Stomach smooth muscle (tissue), 2 donors: ENCODE results near the gene RPL36.

Source experiments
- H3K27ac ChIP-seq: one replicate; pipeline ENCODE4 v1.7.0; 2013; ENCODE audit warnings: mild to moderate bottlenecking, low read length, inconsistent platforms
- H3K27me3 ChIP-seq, 2 donors: one replicate each; pipeline ENCODE4 v1.7.0; 2013; ENCODE audit warnings: low read length in 2 of 2; ENCODE audit not compliant: insufficient read depth in 2 of 2, control insufficient read depth in 1 of 2
- H3K36me3 ChIP-seq, 2 donors: one replicate each; pipeline ENCODE4 v1.7.0; 2013; ENCODE audit warnings: low read length in 2 of 2; ENCODE audit not compliant: control insufficient read depth in 2 of 2, insufficient read depth in 2 of 2
- H3K4me1 ChIP-seq: one replicate; pipeline ENCODE4 v1.7.0; 2013; ENCODE audit warnings: low read length; ENCODE audit not compliant: control insufficient read depth, insufficient read depth
- H3K4me3 ChIP-seq, 2 donors: one replicate each; pipeline ENCODE4 v1.7.0; 2013; ENCODE audit warnings: low read length in 2 of 2
- H3K9ac ChIP-seq, 2 donors: one replicate each; pipeline ENCODE4 v1.7.0; 2013; ENCODE audit warnings: low read length in 2 of 2, mild to moderate bottlenecking in 1 of 2
- H3K9me3 ChIP-seq, 2 donors: one replicate each; pipeline ENCODE4 v1.7.0; 2013; ENCODE audit warnings: low read length in 2 of 2; ENCODE audit not compliant: control insufficient read depth in 2 of 2
- donor health status: healthy.
- donor health status: Pancreatic carcinoma.

RPL36 gene

DNA sequence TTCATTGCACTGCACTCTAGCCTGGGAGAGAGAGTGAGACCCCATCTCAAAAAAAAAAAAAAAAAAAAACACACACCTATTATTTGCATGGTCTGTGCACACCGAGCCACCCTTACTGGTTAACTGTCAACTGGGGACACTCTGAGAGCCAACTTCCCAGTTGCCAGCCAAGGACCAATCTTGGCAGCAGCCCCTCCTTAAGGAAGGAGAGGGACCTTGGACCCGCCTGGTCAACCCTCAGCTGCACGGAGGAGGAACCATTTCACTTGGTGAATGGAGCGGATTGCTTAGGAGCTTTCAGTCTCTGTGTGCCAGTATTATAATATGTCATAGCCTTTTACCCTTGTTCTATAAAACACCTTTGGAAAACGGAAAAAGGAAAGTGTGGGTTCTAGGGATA lies 34.7 kb upstream of the RPL36 start:
- H3K36me3 ChIP-seq = peaks cover 69 to 73% of the 10 kb centered on the region in 2 donors
- no peak overlapping the region for H3K27ac ChIP-seq
- no peak overlapping the region for H3K4me3 ChIP-seq
- H3K4me1 ChIP-seq = no peaks in the 10 kb centered on the region
- H3K9ac ChIP-seq = no peak overlapping the region
- no peaks in the 10 kb centered on the region for H3K27me3 ChIP-seq
- no peaks in the 10 kb centered on the region for H3K9me3 ChIP-seq

DNA sequence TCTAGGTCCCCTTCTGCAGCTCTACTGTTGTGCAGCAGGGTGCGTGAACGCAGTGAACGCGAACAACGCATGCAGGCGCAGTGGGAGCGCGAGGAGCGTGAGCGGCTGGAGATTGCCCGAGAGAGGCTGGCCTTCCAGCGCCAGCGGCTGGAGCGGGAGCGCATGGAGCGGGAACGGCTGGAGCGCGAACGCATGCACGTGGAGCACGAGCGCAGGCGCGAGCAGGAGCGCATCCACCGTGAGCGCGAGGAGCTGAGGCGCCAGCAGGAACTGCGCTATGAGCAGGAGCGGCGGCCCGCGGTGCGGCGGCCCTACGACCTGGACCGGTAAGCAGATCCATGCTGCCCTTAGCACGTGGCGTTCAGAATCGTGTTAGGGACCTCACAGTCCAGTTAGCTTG lies 28.6 kb upstream of the RPL36 start:
- H3K4me3 ChIP-seq = no peak overlapping the region
- H3K27me3 ChIP-seq = no peaks in the 10 kb centered on the region
- no peak overlapping the region for H3K27ac ChIP-seq
- H3K9me3 ChIP-seq = no peaks in the 10 kb centered on the region
- no peaks in the 10 kb centered on the region for H3K4me1 ChIP-seq
- no peak overlapping the region for H3K9ac ChIP-seq
- H3K36me3 ChIP-seq = peaks cover 61 to 73% of the 10 kb centered on the region in 2 donors

DNA sequence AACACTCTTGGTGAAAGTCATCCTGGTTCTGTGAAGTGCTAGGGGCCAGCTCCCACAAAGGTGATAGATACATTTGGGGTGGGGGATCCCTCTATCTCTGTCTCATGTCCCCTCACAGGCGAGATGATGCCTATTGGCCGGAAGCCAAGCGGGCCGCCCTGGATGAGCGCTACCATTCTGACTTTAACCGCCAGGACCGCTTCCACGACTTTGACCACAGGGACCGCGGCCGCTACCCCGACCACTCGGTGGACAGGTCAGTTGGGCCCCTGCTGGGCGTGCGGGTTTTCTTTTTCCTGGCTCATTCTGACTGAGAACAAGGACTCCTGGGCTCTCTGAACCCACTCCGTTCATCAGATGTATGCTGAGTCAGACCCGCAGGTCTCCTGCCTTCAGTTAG lies 26.2 kb upstream of the RPL36 start:
- peaks cover 63 to 77% of the 10 kb centered on the region in 2 donors for H3K36me3 ChIP-seq
- no peak overlapping the region for H3K9ac ChIP-seq
- no peaks in the 10 kb centered on the region for H3K4me1 ChIP-seq

DNA sequence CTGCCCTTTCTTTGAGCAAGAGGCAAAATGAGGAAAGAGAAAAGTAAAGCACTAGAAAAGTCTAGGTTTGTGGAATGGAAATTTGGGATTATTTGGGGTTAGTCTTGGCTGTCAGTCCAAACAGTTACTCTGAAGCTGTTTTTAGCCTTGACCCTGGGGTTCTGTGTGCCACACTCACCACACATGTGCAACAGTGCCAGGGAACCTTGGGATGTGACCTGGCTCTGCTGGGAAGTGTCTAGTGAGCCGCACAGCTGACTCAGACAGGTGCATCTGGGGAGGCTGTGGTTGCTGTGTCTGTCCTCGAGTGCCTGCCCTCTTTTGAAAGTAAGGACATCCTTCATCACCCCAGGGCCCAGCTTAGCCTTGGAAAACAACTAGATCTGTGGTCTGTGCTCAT lies 25.6 kb upstream of the RPL36 start:
- no peak overlapping the region for H3K4me3 ChIP-seq
- no peaks in the 10 kb centered on the region for H3K4me1 ChIP-seq
- H3K27me3 ChIP-seq = no peaks in the 10 kb centered on the region
- H3K27ac ChIP-seq = no peak overlapping the region
- H3K9me3 ChIP-seq = no peaks in the 10 kb centered on the region
- no peak overlapping the region for H3K9ac ChIP-seq
- peaks cover 69 to 80% of the 10 kb centered on the region in 2 donors for H3K36me3 ChIP-seq

More for the DNA sequence above, 26.2 kb upstream of the RPL36 start:
- Histone ChIP-seq H3K27me3 (no peaks in the 10 kb centered on the region), H3K27ac (no peak overlapping the region), H3K9me3 (no peaks in the 10 kb centered on the region), H3K4me3 (no peak overlapping the region)

DNA sequence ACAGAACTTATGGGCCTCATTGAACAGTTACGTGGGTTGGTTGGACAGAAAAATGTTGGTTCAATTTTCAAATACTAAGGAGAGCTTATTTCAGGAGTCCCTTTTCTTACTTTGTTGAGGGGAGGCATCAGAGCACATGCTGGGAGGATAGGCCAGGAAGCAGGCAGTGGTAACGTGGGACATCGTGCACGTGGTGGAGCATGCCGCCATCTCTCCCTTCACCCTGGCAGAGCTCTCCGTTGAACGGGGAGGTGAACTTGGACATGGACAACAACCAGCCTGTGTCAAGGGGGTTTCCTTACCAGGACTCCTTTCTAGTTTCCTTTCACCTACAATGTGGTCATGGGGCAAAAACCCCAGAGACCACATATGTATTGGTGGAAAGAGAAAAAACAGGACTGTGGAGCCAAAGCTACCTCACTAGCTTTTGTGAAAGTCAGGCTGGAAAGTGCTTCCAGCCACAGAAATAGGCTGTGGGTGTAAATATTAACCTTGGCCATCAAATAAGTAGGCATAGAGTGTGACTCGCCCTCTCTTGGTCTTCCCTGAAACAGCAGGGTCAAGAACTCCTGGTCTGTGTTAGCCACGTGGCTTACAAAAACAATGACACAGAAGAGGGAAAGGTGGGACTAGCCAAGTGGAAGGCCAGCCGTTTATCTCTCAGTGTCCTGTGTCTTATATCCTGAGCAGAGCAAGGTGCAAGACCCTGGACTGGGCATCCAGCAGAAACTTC lies 24.1 kb upstream of the RPL36 start:
- Histone ChIP-seq H3K27ac (no peak overlapping the region), H3K9ac (no peak overlapping the region), H3K4me1 (no peaks in the 10 kb centered on the region), H3K27me3 (no peaks in the 10 kb centered on the region), H3K36me3 (peaks cover 62 to 69% of the 10 kb centered on the region in 2 donors), H3K4me3 (no peak overlapping the region), H3K9me3 (no peaks in the 10 kb centered on the region)

DNA sequence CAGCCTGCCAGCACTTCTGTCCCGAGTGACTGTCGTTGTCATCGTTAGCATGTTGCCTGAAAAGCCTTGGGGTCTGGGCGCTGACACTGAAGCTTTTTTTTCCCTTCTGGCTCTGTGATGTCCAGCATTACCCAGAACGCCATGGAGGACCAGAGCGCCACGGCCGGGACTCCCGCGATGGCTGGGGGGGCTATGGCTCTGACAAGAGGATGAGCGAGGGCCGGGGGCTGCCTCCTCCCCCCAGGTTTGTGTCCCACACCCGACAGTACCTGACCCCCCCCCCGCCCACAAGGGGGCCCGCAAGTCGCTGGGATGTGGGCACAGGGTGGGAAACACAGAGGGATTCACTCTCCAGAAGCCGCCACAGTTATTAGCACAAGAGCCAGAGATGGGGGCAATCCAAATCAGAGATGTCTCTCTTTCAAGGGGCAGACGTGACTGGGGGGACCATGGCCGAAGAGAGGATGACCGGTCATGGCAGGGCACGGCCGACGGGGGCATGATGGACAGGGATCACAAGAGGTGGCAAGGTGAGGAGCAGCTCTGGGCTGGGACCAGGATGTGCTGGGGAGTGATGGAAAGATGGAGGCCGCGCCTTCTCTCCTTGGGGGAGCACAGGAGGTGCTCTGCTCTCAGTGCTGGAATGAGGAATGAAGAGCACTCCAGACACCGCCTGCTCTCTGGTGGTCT lies 23.0 kb upstream of the RPL36 start:
- Histone ChIP-seq H3K9me3 (no peaks in the 10 kb centered on the region), H3K9ac (no peak overlapping the region), H3K4me1 (no peaks in the 10 kb centered on the region), H3K4me3 (no peak overlapping the region), H3K36me3 (peaks cover 55 to 60% of the 10 kb centered on the region in 2 donors), H3K27ac (no peak overlapping the region), H3K27me3 (no peaks in the 10 kb centered on the region)

DNA sequence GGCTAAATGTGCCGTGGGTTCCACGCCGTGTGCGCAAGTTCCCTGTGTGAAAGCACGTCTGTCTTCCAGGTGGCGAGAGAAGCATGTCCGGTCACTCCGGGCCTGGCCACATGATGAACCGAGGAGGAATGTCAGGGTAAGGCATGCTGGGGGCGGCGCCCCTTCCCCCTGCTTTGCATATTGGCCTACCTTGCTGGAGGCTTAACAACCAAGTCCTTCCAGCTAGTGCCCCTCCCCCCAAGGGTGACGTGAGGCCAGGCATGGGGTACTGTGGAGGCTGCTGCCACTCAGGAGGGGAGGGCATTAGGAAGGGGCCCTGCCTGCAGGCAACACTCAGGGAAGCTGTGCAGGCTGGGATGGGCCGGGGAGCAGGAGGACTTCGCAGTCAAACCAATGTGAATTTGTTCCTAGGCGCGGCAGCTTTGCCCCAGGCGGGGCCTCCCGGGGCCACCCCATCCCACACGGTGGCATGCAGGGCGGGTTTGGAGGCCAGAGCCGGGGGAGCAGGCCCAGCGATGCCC lies 22.3 kb upstream of the RPL36 start:
- H3K27ac ChIP-seq = no peak overlapping the region
- no peaks in the 10 kb centered on the region for H3K4me1 ChIP-seq
- no peaks in the 10 kb centered on the region for H3K27me3 ChIP-seq
- H3K36me3 ChIP-seq = peaks cover 55 to 56% of the 10 kb centered on the region in 2 donors
- H3K9me3 ChIP-seq = no peaks in the 10 kb centered on the region
- no peak overlapping the region for H3K4me3 ChIP-seq
- no peak overlapping the region for H3K9ac ChIP-seq

DNA sequence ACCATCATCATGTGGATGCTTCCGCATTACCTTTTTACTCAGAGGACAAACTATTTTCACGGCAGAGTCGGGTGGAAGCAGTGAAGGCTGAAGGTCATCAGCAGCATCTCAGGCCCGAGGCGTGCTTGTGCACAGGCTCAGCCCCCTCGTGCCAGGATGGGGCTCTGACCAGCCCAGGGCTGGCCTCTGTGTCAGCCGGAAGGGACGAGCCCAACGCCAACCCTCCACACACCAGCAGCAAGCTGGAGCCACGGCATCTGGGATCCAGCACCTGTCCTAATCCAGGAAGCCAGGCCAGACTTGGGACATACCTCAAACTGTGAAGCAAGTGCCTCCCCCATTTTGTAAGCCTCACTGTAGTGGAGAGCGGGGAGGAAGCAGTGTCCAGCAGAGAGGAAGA lies 20.9 kb upstream of the RPL36 start:
- peaks cover 42 to 47% of the 10 kb centered on the region in 2 donors for H3K36me3 ChIP-seq
- no peak overlapping the region for H3K4me3 ChIP-seq
- no peak overlapping the region for H3K27ac ChIP-seq
- H3K9ac ChIP-seq = no peak overlapping the region
- H3K4me1 ChIP-seq = no peaks in the 10 kb centered on the region
- H3K9me3 ChIP-seq = no peaks in the 10 kb centered on the region
- no peaks in the 10 kb centered on the region for H3K27me3 ChIP-seq

DNA sequence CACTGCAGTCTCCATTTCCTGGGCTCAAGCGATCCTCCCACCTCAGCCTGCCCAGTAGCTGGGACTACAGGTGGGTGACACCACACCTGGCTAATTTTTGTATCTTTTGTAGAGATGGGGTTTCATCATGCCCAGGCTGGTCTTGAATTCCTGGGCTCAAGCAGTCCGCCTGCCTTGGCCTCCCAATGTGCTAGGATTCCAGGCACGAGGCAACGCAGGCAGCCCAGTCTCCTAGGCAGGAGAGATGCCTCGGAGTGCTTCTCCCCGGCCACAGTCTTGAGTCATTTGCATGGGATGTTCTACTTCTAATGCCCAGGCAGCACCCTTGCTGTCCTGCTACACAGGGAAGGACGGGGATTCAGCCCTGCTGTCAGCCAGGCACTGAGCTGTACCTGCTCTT lies 18.5 kb upstream of the RPL36 start:
- H3K27me3 ChIP-seq = no peaks in the 10 kb centered on the region
- H3K36me3 ChIP-seq = peaks cover 20 to 24% of the 10 kb centered on the region in 2 donors
- no peak overlapping the region for H3K27ac ChIP-seq
- H3K4me1 ChIP-seq = no peaks in the 10 kb centered on the region
- H3K9me3 ChIP-seq = no peaks in the 10 kb centered on the region
- H3K9ac ChIP-seq = no peak overlapping the region
- H3K4me3 ChIP-seq = no peak overlapping the region

DNA sequence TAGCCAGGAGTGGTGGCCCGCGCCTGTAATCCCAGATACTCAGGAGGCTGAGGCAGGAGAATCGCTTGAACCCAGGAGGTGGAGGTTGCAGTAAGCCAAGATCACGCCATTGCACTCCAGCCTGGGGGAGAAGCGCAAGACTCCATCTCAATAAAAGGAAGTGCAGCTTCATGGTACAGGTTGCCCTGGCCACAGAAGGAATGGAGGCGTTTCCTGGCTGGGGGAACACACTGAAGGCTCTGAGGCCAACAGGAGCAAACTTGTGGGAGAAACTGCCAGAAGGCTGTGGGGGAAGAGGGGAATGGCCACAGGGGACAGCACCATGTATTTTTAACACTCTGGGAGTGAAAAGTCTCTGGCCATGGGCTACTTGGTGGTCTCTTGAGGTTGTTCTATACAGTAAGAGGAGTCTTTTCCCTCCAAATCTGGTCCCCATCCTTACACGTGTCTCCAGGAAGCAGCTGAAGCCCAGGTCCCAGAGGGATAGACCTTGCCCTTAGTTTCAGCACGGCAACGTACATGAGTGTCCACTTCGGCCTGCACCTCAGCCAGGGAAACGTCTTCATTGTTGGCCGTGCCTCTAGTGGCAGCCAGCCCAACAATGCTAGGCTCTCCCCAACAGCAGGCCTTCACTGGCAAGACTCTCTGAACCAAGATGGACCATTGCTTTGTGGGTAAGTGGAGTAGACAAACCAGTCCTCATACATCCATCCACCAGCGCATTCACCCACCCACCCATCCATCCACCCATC lies 17.2 kb upstream of the RPL36 start:
- H3K27ac ChIP-seq = no peak overlapping the region

More for the DNA sequence above, 17.2 kb upstream of the RPL36 start:
- Histone ChIP-seq H3K4me3 (no peak overlapping the region), H3K36me3 (peaks cover 9 to 13% of the 10 kb centered on the region in 2 donors), H3K27me3 (no peaks in the 10 kb centered on the region), H3K4me1 (no peaks in the 10 kb centered on the region), H3K9ac (no peak overlapping the region), H3K9me3 (no peaks in the 10 kb centered on the region)
